Glutamatergic neuron (in vitro differentiated cells): Measurements from ENCODE around the gene GGA2. TPM values are rescaled to one million over a fixed set of nuclear protein-coding genes. Genes with fewer than 3 reads are reported as not detected.

Source experiments
- DNase-seq: peaks from one replicate; pipeline ENCODE4 v3.0.0; 2022
- H3K27ac Mint-ChIP-seq: one replicate; pipeline ENCODE4 v1.8.0; 2020; ENCODE audit warnings: mild to moderate bottlenecking, mixed read lengths, inconsistent platforms; ENCODE audit not compliant: unreplicated experiment
- H3K27me3 Mint-ChIP-seq: one replicate; pipeline ENCODE4 v1.8.0; 2020; ENCODE audit warnings: mild to moderate bottlenecking, moderate library complexity, mixed read lengths, inconsistent platforms; ENCODE audit not compliant: unreplicated experiment
- H3K36me3 Mint-ChIP-seq: one replicate; pipeline ENCODE4 v1.8.0; 2020; ENCODE audit warnings: mild to moderate bottlenecking, mixed read lengths, inconsistent platforms; ENCODE audit not compliant: unreplicated experiment
- H3K4me1 Mint-ChIP-seq: one replicate; pipeline ENCODE4 v1.8.0; 2020; ENCODE audit warnings: mild to moderate bottlenecking, low read depth, mixed read lengths, inconsistent platforms; ENCODE audit not compliant: unreplicated experiment
- H3K4me3 Mint-ChIP-seq: one replicate; pipeline ENCODE4 v1.8.0; 2020; ENCODE audit warnings: mild to moderate bottlenecking, mixed read lengths, inconsistent platforms; ENCODE audit not compliant: unreplicated experiment
- H3K9me3 Mint-ChIP-seq: one replicate; pipeline ENCODE4 v1.8.0; 2020; ENCODE audit warnings: mild to moderate bottlenecking, moderate library complexity, mixed read lengths, inconsistent platforms; ENCODE audit not compliant: unreplicated experiment
- CTCF ChIP-seq: fragments of 200-600 bp; sonication (generic); IDR thresholded peaks from one replicate; pipeline ENCODE4 v1.5.0; 2021; ENCODE audit not compliant: partially characterized antibody, unreplicated experiment
- total RNA-seq: library from RNA; stranded (reverse); fragmentation: NEBNext Ultra II Directional; extraction: Animal tissue kit (Norgen Biotek cat#: 25700); gene quantifications from one replicate; pipeline ENCODE4 v1.2.1, GENCODE V29; 2021; ENCODE audit not compliant: unreplicated experiment

GGA2 gene
- total RNA-seq, 1 donor from 2014 or later, result 51.6 TPM

GRCh38 chr16:23538919-23539278 lies 28.6 kb upstream of the GGA2 start:
- Mint-ChIP-seq H3K27me3 (no peaks in the 10 kb centered on the region), H3K4me3 (no peak overlapping the region), H3K9me3 (no peaks in the 10 kb centered on the region), H3K27ac (no peak overlapping the region), H3K36me3 (no peaks in the 10 kb centered on the region), H3K4me1 (no peaks in the 10 kb centered on the region)
- no peak for TF ChIP-seq CTCF
- no peak for DNase-seq

- no peak overlapping the region for H3K27ac Mint-ChIP-seq
- no peak overlapping the region for H3K4me3 Mint-ChIP-seq
- TF ChIP-seq CTCF, result no peak
- H3K9me3 Mint-ChIP-seq, result no peaks in the 10 kb centered on the region
- H3K27me3 Mint-ChIP-seq, result no peaks in the 10 kb centered on the region
- DNase-seq, result no peak
- no peaks in the 10 kb centered on the region for H3K4me1 Mint-ChIP-seq
- no peaks in the 10 kb centered on the region for H3K36me3 Mint-ChIP-seq
These were observed 27.1 kb upstream of the GGA2 start for GRCh38 chr16:23537390-23537789.

- no peak for DNase-seq
- no peak for TF ChIP-seq CTCF
- Mint-ChIP-seq H3K27ac (no peak overlapping the region), H3K36me3 (no peaks in the 10 kb centered on the region), H3K4me1 (no peaks in the 10 kb centered on the region), H3K9me3 (no peaks in the 10 kb centered on the region), H3K27me3 (no peaks in the 10 kb centered on the region), H3K4me3 (no peak overlapping the region)
These were observed 25.6 kb upstream of the GGA2 start for GRCh38 chr16:23535901-23536300.

- no peak for DNase-seq
- TF ChIP-seq CTCF, result no peak
- no peak overlapping the region for H3K27ac Mint-ChIP-seq
- H3K36me3 Mint-ChIP-seq, result no peaks in the 10 kb centered on the region
- H3K4me3 Mint-ChIP-seq, result no peak overlapping the region
- no peaks in the 10 kb centered on the region for H3K4me1 Mint-ChIP-seq
- no peaks in the 10 kb centered on the region for H3K27me3 Mint-ChIP-seq
- no peaks in the 10 kb centered on the region for H3K9me3 Mint-ChIP-seq
These were observed 24.9 kb upstream of the GGA2 start for GRCh38 chr16:23534868-23535860.

- H3K27me3 Mint-ChIP-seq, result no peaks in the 10 kb centered on the region
- no peak overlapping the region for H3K4me3 Mint-ChIP-seq
- no peaks in the 10 kb centered on the region for H3K36me3 Mint-ChIP-seq
- TF ChIP-seq CTCF, result no peak
- H3K4me1 Mint-ChIP-seq, result no peaks in the 10 kb centered on the region
- DNase-seq, result no peak
- H3K27ac Mint-ChIP-seq, result no peak overlapping the region
- no peaks in the 10 kb centered on the region for H3K9me3 Mint-ChIP-seq
These were observed 22.2 kb upstream of the GGA2 start for GRCh38 chr16:23532448-23532847.
